Thyroid gland (tissue), 4 donors: ENCODE measurements around the gene CDH23.

Experiments used
- CTCF ChIP-seq, 6 experiments: fragments of 200-600 bp in 3 of 6; fragments of 450-650 bp in 3 of 6; sonication (generic) in 3 of 6; IDR thresholded peaks; one replicate each; pipeline ENCODE4 v1.5.1; 2016 to 2019; ENCODE audit warnings: antibody characterized with exemption in 6 of 6, mild to moderate bottlenecking in 2 of 6, inconsistent platforms in 1 of 6, moderate library complexity in 1 of 6
- POLR2A ChIP-seq, 2 donors: fragments of 450-650 bp; IDR thresholded peaks; one replicate each; pipeline ENCODE4 v1.6.1; 2017; ENCODE audit warnings: antibody characterized with exemption in 2 of 2, mild to moderate bottlenecking in 2 of 2, moderate library complexity in 1 of 2

- TF ChIP-seq POLR2A (IDR thresholded peaks at IDR 0.05) (no peak), CTCF (IDR thresholded peaks at IDR 0.05) (no peak)
Observed at GRCh38 chr10:71537681-71538080, 141.0 kb downstream of the CDH23 start.
